SK-N-SH treated with all-trans-retinoic acid at 6 μM for 48 hours (cell line): Measurements from ENCODE around the gene CD86.

Experiments
- ATAC-seq: fragments of 200-7000 bp; cut with Tn5 transposase; 3 replicates; pipeline ENCODE4 v1.9.1; 2020; ENCODE audit warnings: mild to moderate bottlenecking, moderate library complexity
- ARNTL ChIP-seq: fragments of 450-650 bp; formaldehyde crosslinking; IDR thresholded peaks from 2 replicates; pipeline ENCODE4 v1.5.0; 2020; ENCODE audit warnings: low read depth, mild to moderate bottlenecking, moderate library complexity, borderline replicate concordance
- BACH2 ChIP-seq: fragments of 250-450 bp; sonication (Bioruptor Pico); IDR thresholded peaks from 2 replicates; pipeline ENCODE4 v1.9.0; 2021; ENCODE audit warnings: mild to moderate bottlenecking, borderline replicate concordance
- CSDC2 ChIP-seq: fragments of 250-450 bp; sonication (Bioruptor Pico); IDR thresholded peaks from 2 replicates; pipeline ENCODE4 v1.5.0; 2020; ENCODE audit warnings: mild to moderate bottlenecking, moderate library complexity
- OSR1 ChIP-seq: fragments of 250-450 bp; sonication (Bioruptor Pico); IDR thresholded peaks from 2 replicates; pipeline ENCODE4 v1.8.0; 2022; ENCODE audit warnings: moderate library complexity, mild to moderate bottlenecking, inconsistent platforms
- PPARA ChIP-seq: fragments of 250-450 bp; sonication (Bioruptor Pico); IDR thresholded peaks from 2 replicates; pipeline ENCODE4 v1.5.0; 2020; ENCODE audit warnings: mild to moderate bottlenecking, borderline replicate concordance
- RARB ChIP-seq: fragments of 250-450 bp; sonication (Bioruptor Pico); IDR thresholded peaks from 2 replicates; pipeline ENCODE4 v1.8.0; 2021; ENCODE audit warnings: mild to moderate bottlenecking, moderate library complexity
- SNAI2 ChIP-seq: fragments of 250-450 bp; sonication (Bioruptor Pico); IDR thresholded peaks from 2 replicates; pipeline ENCODE4 v1.5.0; 2020; ENCODE audit warnings: mild to moderate bottlenecking, moderate library complexity
- TOX ChIP-seq: fragments of 250-450 bp; sonication (Bioruptor Pico); IDR thresholded peaks from 2 replicates; pipeline ENCODE4 v1.8.0; 2021; ENCODE audit warnings: mild to moderate bottlenecking, moderate library complexity, borderline replicate concordance
- ZC3H10 ChIP-seq: fragments of 250-450 bp; sonication (Bioruptor Pico); IDR thresholded peaks from 2 replicates; pipeline ENCODE4 v1.5.1; 2021; ENCODE audit warnings: mild to moderate bottlenecking, moderate library complexity
- ZFP3 ChIP-seq: fragments of 250-450 bp; sonication (Bioruptor Pico); IDR thresholded peaks from 2 replicates; pipeline ENCODE4 v1.5.0; 2020; ENCODE audit warnings: mild to moderate bottlenecking, moderate library complexity
- ZFP30 ChIP-seq: fragments of 450-650 bp; formaldehyde crosslinking; IDR thresholded peaks from 2 replicates; pipeline ENCODE4 v1.5.0; 2022; ENCODE audit warnings: mild to moderate bottlenecking, moderate library complexity
- ZNF565 ChIP-seq: fragments of 450-650 bp; formaldehyde crosslinking; conservative IDR thresholded peaks from 2 replicates; pipeline ENCODE4 v1.5.0; 2020; ENCODE audit warnings: low read depth, mild to moderate bottlenecking, moderate library complexity
- ZNF8 ChIP-seq: fragments of 450-650 bp; formaldehyde crosslinking; IDR thresholded peaks from 2 replicates; pipeline ENCODE4 v1.5.0; 2020; ENCODE audit warnings: mild to moderate bottlenecking, moderate library complexity
- TF ChIP-seq, protein P1 (sequence below): fragments of 250-450 bp; sonication (Bioruptor Pico); IDR thresholded peaks from 2 replicates; pipeline ENCODE4 v1.8.0; 2020; ENCODE audit warnings: mild to moderate bottlenecking, moderate library complexity, borderline replicate concordance
- TF ChIP-seq, protein P2 (sequence below): fragments of 250-450 bp; sonication (Bioruptor Pico); IDR thresholded peaks from 2 replicates; pipeline ENCODE4 v1.5.0; 2020; ENCODE audit warnings: mild to moderate bottlenecking, moderate library complexity
- TF ChIP-seq, protein P3 (sequence below): fragments of 250-450 bp; sonication (Bioruptor Pico); IDR thresholded peaks from 2 replicates; pipeline ENCODE4 v1.8.0; 2021; ENCODE audit warnings: low read depth, mild to moderate bottlenecking, moderate library complexity, borderline replicate concordance
- TF ChIP-seq, protein P4 (sequence below): fragments of 250-450 bp; sonication (Bioruptor Pico); IDR thresholded peaks from 2 replicates; pipeline ENCODE4 v1.5.1; 2021; ENCODE audit warnings: mild to moderate bottlenecking, moderate library complexity
- TF ChIP-seq, protein P5 (sequence below): fragments of 250-450 bp; sonication (Bioruptor Pico); IDR thresholded peaks from 2 replicates; pipeline ENCODE4 v1.5.1; 2020; ENCODE audit warnings: low read depth, mild to moderate bottlenecking, moderate library complexity

The CD86 gene

DNA sequence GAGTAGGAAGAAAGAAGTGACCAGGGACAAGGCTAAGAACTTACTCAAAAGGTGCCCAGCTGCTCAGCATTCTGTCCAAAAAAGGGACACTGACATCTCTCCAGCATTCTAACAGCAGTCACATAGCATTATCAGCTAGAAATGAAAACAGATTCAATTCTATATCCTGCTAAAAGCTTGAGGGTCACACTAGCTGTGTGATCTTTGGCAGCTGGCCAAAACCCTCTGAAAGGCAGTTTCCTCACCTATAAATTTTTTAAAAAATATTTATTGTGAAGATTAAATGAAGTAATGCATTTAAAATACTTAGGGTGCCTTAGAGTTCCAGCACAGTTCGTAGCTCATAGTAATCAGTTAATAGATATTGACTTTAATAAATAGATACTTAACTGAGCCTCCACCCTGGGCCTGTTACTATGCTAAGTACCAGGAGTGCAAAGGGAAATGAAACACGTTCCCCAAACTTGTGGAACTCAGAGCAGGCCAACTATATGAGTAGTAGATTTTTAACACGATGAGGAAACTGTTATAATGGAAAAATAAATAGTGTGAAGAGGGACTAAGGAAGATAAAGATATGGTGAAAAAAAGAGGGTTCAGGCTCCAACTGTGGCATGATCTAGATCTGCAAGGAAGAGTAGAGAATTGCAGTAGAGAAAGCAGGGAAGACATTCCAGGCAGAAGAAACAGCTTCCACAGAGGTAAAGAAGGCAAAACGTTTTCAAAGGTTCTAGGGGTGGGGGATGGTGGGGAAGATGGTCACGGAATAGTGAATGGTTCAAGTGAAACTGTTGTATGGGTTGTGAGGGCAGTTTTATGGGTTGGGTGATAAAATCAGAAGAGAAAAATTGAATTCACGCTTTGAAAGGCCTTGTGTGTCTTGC lies 11.4 kb downstream of the CD86 start:
- ATAC-seq: no peak
- no peak for TF ChIP-seq RARB (CRISPR knock-in tag)
- TF ChIP-seq, protein P1, sequence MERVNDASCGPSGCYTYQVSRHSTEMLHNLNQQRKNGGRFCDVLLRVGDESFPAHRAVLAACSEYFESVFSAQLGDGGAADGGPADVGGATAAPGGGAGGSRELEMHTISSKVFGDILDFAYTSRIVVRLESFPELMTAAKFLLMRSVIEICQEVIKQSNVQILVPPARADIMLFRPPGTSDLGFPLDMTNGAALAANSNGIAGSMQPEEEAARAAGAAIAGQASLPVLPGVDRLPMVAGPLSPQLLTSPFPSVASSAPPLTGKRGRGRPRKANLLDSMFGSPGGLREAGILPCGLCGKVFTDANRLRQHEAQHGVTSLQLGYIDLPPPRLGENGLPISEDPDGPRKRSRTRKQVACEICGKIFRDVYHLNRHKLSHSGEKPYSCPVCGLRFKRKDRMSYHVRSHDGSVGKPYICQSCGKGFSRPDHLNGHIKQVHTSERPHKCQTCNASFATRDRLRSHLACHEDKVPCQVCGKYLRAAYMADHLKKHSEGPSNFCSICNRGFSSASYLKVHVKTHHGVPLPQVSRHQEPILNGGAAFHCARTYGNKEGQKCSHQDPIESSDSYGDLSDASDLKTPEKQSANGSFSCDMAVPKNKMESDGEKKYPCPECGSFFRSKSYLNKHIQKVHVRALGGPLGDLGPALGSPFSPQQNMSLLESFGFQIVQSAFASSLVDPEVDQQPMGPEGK (CRISPR knock-in tag): no peak
- no peak for TF ChIP-seq ZNF565 (CRISPR knock-in tag)
- TF ChIP-seq, protein P2, sequence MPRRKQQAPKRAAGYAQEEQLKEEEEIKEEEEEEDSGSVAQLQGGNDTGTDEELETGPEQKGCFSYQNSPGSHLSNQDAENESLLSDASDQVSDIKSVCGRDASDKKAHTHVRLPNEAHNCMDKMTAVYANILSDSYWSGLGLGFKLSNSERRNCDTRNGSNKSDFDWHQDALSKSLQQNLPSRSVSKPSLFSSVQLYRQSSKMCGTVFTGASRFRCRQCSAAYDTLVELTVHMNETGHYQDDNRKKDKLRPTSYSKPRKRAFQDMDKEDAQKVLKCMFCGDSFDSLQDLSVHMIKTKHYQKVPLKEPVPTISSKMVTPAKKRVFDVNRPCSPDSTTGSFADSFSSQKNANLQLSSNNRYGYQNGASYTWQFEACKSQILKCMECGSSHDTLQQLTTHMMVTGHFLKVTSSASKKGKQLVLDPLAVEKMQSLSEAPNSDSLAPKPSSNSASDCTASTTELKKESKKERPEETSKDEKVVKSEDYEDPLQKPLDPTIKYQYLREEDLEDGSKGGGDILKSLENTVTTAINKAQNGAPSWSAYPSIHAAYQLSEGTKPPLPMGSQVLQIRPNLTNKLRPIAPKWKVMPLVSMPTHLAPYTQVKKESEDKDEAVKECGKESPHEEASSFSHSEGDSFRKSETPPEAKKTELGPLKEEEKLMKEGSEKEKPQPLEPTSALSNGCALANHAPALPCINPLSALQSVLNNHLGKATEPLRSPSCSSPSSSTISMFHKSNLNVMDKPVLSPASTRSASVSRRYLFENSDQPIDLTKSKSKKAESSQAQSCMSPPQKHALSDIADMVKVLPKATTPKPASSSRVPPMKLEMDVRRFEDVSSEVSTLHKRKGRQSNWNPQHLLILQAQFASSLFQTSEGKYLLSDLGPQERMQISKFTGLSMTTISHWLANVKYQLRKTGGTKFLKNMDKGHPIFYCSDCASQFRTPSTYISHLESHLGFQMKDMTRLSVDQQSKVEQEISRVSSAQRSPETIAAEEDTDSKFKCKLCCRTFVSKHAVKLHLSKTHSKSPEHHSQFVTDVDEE (CRISPR knock-in tag): no peak
- TF ChIP-seq, protein P3, sequence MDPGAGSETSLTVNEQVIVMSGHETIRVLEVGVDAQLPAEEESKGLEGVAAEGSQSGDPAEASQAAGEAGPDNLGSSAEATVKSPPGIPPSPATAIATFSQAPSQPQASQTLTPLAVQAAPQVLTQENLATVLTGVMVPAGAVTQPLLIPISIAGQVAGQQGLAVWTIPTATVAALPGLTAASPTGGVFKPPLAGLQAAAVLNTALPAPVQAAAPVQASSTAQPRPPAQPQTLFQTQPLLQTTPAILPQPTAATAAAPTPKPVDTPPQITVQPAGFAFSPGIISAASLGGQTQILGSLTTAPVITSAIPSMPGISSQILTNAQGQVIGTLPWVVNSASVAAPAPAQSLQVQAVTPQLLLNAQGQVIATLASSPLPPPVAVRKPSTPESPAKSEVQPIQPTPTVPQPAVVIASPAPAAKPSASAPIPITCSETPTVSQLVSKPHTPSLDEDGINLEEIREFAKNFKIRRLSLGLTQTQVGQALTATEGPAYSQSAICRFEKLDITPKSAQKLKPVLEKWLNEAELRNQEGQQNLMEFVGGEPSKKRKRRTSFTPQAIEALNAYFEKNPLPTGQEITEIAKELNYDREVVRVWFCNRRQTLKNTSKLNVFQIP (CRISPR knock-in tag): no peak
- TF ChIP-seq SNAI2 (CRISPR knock-in tag): no peak
- no peak for TF ChIP-seq ZC3H10 (CRISPR knock-in tag)
- no peak for TF ChIP-seq ZFP30 (CRISPR knock-in tag)
- no peak for TF ChIP-seq BACH2 (CRISPR knock-in tag)
- TF ChIP-seq TOX (CRISPR knock-in tag): no peak
- no peak for TF ChIP-seq PPARA (CRISPR knock-in tag)
- TF ChIP-seq CSDC2 (CRISPR knock-in tag): no peak
- TF ChIP-seq, protein P4, sequence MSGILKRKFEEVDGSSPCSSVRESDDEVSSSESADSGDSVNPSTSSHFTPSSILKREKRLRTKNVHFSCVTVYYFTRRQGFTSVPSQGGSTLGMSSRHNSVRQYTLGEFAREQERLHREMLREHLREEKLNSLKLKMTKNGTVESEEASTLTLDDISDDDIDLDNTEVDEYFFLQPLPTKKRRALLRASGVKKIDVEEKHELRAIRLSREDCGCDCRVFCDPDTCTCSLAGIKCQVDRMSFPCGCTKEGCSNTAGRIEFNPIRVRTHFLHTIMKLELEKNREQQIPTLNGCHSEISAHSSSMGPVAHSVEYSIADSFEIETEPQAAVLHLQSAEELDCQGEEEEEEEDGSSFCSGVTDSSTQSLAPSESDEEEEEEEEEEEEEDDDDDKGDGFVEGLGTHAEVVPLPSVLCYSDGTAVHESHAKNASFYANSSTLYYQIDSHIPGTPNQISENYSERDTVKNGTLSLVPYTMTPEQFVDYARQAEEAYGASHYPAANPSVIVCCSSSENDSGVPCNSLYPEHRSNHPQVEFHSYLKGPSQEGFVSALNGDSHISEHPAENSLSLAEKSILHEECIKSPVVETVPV (CRISPR knock-in tag): no peak
- TF ChIP-seq ARNTL (CRISPR knock-in tag): no peak
- TF ChIP-seq ZFP3: no peak

DNA sequence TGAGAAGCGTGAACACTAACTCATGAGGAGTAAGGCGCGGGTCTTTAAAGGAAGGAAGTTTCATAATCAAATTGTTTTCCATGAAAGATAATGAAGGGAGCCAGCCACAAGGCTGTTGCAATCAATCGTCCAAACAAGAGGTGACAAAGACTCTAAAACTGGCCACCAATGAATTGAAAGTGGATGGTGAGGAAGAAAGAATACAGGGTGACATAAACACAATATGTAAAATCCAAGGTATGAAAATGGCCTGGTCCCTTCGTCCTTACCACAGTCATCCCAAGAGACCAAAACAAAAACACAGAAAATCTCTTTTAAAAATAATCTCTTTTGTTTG lies 12.0 kb downstream of the CD86 start:
- TF ChIP-seq, protein P2 (CRISPR knock-in tag): no peak
- TF ChIP-seq OSR1 (CRISPR knock-in tag) (no peak), ZNF8 (CRISPR knock-in tag) (no peak)
- TF ChIP-seq, protein P5, sequence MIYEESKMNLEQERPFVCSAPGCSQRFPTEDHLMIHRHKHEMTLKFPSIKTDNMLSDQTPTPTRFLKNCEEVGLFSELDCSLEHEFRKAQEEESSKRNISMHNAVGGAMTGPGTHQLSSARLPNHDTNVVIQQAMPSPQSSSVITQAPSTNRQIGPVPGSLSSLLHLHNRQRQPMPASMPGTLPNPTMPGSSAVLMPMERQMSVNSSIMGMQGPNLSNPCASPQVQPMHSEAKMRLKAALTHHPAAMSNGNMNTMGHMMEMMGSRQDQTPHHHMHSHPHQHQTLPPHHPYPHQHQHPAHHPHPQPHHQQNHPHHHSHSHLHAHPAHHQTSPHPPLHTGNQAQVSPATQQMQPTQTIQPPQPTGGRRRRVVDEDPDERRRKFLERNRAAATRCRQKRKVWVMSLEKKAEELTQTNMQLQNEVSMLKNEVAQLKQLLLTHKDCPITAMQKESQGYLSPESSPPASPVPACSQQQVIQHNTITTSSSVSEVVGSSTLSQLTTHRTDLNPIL (CRISPR knock-in tag): no peak
- no peak for ATAC-seq
